Vagina (tissue), 1 donor: ENCODE measurements around the gene RBM19. TPM values are rescaled to one million over a fixed set of nuclear protein-coding genes. Genes with fewer than 3 reads are reported as not detected.

Experiments
- small RNA-seq: library from RNA; depleted of rRNA; stranded (forward); fragments of <200 nt; gene quantifications from one replicate; pipeline ENCODE3, GENCODE V24; 2016
- total RNA-seq: library from RNA; depleted of rRNA; stranded (reverse); fragments of >200 nt; gene quantifications from one replicate; pipeline ENCODE4 v1.2.3, GENCODE V29; 2016

RBM19 gene
- total RNA-seq, 1 donor from 2014 or later: 25.5 TPM

Small RNA genes lying within 50 kb of the gene (small RNA-seq; reads per million reads assigned to genes)
- not detected for gene DYNLL1P4
